Measurements from ENCODE around the gene RBM25. TPM values are rescaled to one million over a fixed set of nuclear protein-coding genes. Genes with fewer than 3 reads are reported as not detected.

RBM25 gene
- total RNA-seq, 2 donors from 2014 or later: 57.0 to 62.8 TPM

- Histone ChIP-seq H3K27me3 (no peaks in the 10 kb centered on the region), H3K27ac (no peak overlapping the region), H3K4me3 (no peak overlapping the region), H3K4me1 (peaks cover 8% of the 10 kb centered on the region), H3K36me3 (no peaks in the 10 kb centered on the region), H3K9me3 (no peaks in the 10 kb centered on the region), H3K9ac (ENCODE audit: low read depth in 2 of 2, low read length in 2 of 2) (no peak overlapping the region)
- intact Hi-C loops (cut with DNase I): no loop called here
- no peak for DNase-seq
- TF ChIP-seq CTCF (IDR thresholded peaks at IDR 0.05): no peak
Observed at GRCh38 chr14:73142216-73142615, 83.9 kb downstream of the RBM25 start.

GRCh38 chr14:73143003-73143402 is 84.7 kb downstream of the RBM25 start:
- Histone ChIP-seq H3K9me3 (no peaks in the 10 kb centered on the region), H3K9ac (ENCODE audit: low read depth in 2 of 2, low read length in 2 of 2) (no peak overlapping the region), H3K36me3 (peaks cover 3% of the 10 kb centered on the region), H3K4me1 (no peaks in the 10 kb centered on the region), H3K27ac (no peak overlapping the region), H3K4me3 (no peak overlapping the region), H3K27me3 (no peaks in the 10 kb centered on the region)
- TF ChIP-seq CTCF (IDR thresholded peaks at IDR 0.05): no peak
- no peak for DNase-seq
- intact Hi-C loops (cut with DNase I): no loop called here

GRCh38 chr14:73143617-73144016 is 85.3 kb downstream of the RBM25 start:
- TF ChIP-seq CTCF (IDR thresholded peaks at IDR 0.05): no peak
- DNase-seq: no peak
- H3K36me3 ChIP-seq: peaks cover 8% of the 10 kb centered on the region
- no peaks in the 10 kb centered on the region for H3K27me3 ChIP-seq
- intact Hi-C loops (cut with DNase I): no loop called here
- H3K4me1 ChIP-seq: no peaks in the 10 kb centered on the region
- H3K27ac ChIP-seq: no peak overlapping the region
- H3K4me3 ChIP-seq: no peak overlapping the region
- no peaks in the 10 kb centered on the region for H3K9me3 ChIP-seq
- no peak overlapping the region for H3K9ac ChIP-seq (ENCODE audit: low read depth in 2 of 2, low read length in 2 of 2)

GRCh38 chr14:73145371-73145770 is 87.0 kb downstream of the RBM25 start:
- no peak for DNase-seq
- H3K4me3 ChIP-seq: no peak overlapping the region
- H3K9ac ChIP-seq (ENCODE audit: low read depth in 2 of 2, low read length in 2 of 2): no peak overlapping the region
- no peak overlapping the region for H3K27ac ChIP-seq
- intact Hi-C loops (cut with DNase I): no loop called here
- no peak for TF ChIP-seq CTCF (IDR thresholded peaks at IDR 0.05)
- H3K4me1 ChIP-seq: no peaks in the 10 kb centered on the region
- no peaks in the 10 kb centered on the region for H3K9me3 ChIP-seq
- peaks cover 8% of the 10 kb centered on the region for H3K36me3 ChIP-seq
- no peaks in the 10 kb centered on the region for H3K27me3 ChIP-seq

- Histone ChIP-seq H3K27me3 (no peaks in the 10 kb centered on the region), H3K27ac (no peak overlapping the region), H3K4me3 (no peak overlapping the region), H3K4me1 (no peaks in the 10 kb centered on the region), H3K36me3 (peaks cover 8% of the 10 kb centered on the region), H3K9ac (ENCODE audit: low read depth in 2 of 2, low read length in 2 of 2) (no peak overlapping the region), H3K9me3 (no peaks in the 10 kb centered on the region)
- TF ChIP-seq CTCF (IDR thresholded peaks at IDR 0.05): no peak
- no peak for DNase-seq
- intact Hi-C loops (cut with DNase I): no loop called here
Observed at GRCh38 chr14:73146111-73146510, 87.8 kb downstream of the RBM25 start.

GRCh38 chr14:73149753-73150152 is 91.4 kb downstream of the RBM25 start:
- Histone ChIP-seq H3K27ac (no peak overlapping the region), H3K4me1 (no peaks in the 10 kb centered on the region), H3K27me3 (no peaks in the 10 kb centered on the region), H3K4me3 (no peak overlapping the region), H3K9me3 (no peaks in the 10 kb centered on the region), H3K9ac (ENCODE audit: low read depth in 2 of 2, low read length in 2 of 2) (no peak overlapping the region), H3K36me3 (peaks cover 8% of the 10 kb centered on the region)
- no peak for TF ChIP-seq CTCF (IDR thresholded peaks at IDR 0.05)
- intact Hi-C loops (cut with DNase I): no loop called here
- DNase-seq: no peak

All from colonic mucosa (tissue), 4 donors.